ENCODE data around the gene IFT57.
"Not testable (repeated sequence)": the region's sequence is repeated elsewhere in the genome, so short reads cannot be mapped to it uniquely, and the experiment has no call there.

The IFT57 gene

DNA sequence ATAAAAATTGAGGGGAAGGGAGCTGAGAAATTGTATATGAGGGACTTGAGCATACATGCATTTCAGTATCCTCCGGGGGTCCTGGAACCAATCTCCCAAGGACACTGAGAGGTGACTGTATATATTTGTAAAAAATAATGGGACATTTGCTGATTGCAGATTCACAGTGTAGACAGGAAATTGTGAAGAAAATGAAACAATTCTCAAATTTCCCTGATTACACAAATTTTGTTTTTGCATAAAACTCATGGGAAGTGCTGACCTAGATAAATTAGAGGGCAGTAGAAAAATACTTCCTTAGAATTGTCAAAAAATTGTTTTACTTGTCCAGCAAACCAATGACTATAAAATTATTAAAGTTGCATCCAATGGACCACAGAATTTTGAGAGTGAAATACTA, 64.0 kb downstream of the IFT57 start:
- no peak for DNase-seq

DNA sequence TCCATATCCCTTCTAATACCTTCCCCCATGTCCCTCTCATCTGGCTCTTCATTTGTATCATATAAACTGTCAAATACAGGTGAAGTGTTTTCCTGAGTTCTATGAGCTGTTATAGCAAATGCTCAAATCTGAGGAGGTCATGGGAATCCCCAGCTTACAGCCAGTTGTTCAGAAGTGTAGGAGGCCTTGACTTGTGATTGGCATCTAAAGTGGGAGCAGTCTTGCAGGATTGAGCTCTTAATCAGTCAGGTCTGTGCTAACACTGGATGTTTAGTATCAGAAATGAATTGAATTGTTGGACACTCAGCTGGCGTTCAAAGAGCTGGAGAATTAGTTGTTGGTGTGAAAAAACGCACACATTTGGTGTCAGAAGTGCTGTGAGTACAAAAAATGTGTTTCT, 65.0 kb downstream of the IFT57 start:
- DNase-seq, result no peak

DNA sequence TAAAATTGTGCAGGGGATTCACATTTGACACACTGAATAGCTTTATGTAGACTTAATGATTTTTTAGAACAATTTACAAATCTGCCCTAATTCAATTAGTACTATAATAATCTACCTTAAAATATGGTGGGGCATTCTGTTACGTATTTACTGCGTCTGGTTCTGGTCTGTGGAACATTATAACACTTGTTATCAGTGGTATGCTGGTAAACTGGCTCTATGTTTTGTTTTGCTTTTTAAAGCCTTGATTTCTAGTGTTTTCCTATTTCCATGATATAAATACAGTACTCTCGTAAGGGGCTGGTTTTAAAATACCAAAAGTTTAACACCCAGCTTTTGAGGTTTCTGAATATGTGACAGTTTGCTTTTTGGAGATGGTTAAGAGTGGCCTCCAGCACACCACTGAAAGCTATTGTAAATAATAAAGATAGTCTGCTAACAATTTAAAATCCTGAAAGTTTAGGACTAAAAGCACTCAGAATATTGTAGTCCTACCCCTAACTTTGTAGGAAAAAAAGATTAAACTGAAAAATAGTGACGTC, 65.8 kb downstream of the IFT57 start:
- DNase-seq, result no peak

DNA sequence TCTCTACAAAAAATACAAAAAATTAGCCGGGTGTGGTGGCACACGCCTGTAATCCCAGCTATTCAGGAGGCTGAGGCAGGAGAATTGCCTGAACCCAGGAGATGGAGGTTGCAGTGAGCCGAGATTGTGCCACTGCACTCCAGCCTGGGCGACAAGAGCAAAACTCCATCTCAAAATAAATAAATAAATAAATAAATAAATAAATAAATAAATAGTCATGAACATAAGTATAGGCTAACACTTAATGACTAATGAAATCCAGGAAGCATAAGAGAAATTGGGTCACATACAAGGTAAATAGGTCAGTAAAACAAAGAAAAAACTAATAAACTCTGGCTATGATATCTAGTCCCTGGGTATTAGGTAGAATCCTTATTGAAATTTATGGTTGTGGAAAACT, 66.6 kb downstream of the IFT57 start:
- DNase-seq, result not testable (repeated sequence)

DNA sequence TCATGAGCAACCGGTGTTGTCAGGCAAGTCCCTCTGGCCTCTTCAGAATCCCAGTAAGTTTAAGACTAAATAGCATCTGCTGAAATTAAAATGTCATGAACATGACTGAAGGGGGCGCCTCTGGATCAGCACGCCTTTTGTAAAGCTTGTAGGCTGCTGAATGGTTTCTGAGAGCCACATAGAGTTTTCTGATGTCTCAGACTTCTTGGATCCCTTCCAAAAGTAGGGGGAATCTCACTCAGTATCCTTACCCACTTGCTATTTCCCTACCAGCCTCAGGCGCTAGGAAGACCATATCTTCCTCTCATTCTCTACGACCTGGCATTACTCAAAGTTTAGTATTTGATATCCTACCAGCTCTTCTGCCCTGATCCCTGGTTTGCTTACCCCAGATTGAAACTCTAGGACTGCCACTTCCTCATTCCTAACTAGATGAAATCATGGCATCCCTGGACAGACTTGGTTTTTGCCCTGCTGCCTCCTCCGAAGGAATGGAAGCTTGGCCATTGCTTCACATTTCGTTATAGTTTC, 68.7 kb downstream of the IFT57 start:
- DNase-seq, result peak; percentile 66

DNA sequence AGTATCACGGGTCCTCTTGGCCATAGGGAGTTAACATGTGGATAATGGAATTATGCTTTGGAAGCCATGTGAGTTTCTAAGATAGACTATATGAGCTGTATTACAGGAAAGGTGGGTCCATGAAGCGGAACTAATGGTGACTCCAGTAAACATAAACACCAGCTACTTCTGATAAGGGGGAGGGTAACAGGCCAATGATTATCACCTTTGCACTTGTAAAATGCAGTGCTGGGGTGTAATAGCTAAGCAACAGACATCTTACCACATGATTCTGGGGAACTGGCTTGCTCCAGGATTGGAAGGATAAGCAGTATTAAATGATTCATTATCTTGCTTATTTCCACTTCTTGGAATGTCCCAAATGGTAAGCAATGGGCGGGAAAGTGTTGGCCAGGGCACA, 70.0 kb downstream of the IFT57 start:
- DNase-seq, result no peak

DNA sequence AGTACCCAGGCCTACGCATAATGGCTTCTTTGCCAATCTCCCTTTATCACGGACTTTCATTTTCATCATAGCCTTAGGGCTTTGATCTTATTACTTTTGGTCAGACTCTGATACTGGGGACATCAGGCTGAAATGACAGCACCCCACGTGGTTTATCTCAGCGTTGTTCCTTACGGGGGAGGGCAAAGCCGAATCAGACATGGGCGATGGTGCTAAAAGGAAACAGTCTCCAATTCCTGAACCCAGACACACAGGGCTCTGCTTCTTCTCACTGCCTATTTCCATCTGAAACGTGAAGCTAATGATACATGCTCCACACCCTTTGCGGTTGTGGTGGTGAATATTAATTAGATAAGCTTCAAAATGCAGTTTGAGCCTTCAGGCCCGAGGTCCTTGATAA, 72.0 kb downstream of the IFT57 start:
- DNase-seq, result no peak

DNA sequence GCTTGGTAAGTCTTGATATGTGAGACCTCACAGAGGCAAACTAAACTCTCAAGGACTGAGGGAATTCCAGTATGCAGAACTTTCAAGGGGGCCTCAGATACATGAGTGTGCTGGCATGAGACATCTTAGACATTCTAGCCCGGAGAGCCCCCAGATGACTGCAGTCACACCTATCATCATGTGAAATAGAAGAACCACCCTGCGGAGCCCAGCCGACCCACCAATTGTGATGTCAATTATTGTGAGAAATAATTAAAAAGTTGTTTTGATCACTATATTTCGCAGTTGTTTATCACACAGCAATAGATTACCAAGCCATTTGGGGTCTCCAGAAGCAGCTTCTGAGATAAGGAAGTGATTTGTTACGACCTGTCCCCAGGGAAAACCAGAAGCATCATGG, 76.1 kb downstream of the IFT57 start:
- DNase-seq, result no peak

DNA sequence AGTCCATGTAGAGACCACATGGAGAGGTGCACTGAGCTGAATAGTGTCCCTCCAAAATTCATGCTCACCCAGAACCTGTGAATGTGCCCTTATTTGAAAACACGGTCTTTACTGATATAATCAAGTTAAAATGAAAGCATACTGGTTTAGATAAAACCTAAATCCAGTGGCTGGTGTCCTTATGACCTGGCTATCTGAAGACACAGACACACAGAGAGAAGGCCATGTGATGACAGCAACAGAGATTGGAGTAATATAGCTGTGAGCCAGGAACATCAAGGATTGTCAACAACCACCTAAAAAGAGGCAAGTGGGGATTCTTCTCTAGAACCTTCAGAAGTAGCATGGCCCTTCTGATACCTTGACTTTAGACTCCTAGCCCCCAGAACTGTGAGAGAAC, 76.6 kb downstream of the IFT57 start:
- no peak for DNase-seq

DNA sequence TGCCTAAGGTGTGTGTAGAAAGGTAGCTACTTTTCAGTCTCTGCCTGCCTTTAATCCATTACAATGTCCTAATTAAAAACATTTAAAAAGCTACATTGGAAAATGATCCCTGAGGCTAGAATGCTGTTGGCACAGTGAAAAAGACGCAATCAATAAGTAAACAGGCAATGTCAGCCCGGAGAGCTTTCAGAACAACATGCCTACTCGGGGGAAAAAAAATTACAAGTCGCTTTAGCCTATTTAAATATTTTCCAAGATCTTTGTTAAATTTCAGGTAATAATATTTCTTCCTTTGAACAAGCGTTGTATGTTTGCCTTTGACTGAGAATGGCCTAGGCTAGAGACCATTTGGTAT, 84.8 kb downstream of the IFT57 start:
- DNase-seq, result no peak

DNA sequence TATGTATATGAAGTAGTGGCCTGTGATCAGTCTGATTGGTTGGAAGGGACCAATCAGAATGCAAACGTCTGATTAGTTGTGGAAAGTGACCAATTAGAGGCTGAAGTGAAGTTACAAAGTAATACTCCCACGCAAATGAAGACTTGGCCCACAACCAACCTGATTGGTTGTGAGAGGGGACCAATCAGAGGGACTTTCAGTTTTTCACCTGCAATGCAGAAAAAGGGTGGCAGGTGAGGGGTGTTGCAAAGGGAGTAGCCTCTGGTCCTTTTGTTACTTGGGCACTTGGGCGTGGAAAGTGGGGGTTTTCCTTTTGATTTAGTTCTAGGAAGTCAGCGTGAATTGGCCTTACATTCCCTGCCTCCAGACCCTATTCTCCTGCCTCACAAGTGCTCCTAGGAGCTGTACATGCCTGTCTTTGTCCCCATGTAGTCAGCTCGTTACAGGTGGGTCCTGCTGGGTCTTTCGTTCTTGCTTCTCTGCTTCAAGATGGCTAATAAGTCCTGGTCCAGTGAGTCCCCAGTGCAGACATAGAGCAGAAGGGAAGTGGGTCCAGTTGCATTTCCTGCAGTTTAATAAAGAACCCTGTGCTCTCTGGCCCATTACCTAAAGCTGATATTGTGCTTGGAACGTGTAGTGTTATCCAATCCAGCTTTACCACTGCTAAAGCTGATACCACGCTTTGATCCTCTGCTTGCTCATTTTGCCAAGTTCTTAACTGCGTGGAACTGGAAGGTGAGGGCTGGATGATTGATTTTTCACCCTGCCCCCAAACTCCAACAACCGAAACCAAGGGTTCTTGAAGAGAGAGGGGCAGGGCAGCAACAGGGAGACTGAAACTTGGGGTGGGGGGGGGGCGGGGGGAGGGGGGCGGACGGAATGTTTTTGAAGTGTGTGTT, 85.4 kb downstream of the IFT57 start:
- DNase-seq, result no peak

DNA sequence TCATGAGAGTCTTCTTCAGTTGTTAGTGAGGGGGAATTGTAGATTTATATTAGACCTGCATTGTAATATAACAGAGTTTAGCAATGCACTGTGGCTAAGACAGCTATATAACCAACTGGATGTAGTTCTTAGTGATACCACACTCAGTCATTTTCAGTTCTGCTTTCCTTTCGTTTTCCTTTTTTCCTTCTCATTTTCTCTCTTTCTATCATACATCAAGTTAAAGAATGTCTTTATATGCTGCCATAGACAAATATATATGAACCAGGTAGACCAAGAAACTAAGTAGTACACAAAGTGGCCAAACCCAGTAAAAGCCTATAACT, 87.7 kb downstream of the IFT57 start:
- no peak for DNase-seq

DNA sequence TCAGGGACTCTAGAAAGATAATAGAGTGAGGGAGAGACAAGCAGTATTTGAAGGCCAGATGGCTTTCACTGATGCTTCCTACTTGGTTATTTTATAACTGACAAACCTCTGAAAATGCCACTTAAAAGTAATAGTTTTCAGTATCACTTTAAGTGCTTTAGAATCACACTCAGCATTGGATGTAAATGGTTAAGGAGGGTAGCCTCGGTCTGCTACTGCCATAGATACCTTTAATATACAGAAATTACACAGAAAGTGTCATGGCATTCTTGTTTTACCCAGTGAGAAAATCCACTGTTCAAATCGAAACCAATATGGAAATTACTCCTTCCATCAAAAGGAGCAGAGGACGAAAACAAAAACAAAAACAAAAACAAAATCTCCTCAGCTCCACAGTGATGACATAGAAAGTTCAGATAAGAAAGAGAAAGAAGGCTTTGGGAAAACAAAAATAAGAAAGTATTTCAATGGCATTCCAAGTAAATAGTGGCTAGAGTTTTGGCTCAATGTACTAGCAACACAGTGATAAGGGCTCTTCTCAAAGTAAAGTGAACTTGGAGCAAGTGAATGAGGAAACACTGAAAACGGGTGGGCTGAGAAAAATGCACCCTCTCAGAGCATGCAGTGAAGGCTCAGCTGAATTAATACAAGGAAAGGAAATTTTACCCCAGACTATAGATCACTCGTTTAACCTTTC, 88.2 kb downstream of the IFT57 start:
- no peak for DNase-seq

DNA sequence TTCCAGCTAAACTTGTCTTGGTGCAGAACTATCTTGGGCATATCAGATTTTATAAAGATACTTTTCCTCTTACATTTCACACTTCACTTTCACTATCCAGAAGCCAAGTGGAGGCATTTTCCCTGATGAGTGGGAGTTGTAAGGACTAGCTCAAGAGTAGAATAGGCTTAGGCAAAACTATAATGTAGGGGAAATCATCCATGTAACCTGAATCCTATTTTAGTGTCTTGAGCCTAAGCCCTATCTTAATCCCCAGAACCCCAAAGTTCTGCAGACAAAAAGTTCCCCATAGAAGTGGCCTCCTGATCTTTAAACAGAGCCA, 89.2 kb downstream of the IFT57 start:
- peak; percentile 3 for DNase-seq

DNA sequence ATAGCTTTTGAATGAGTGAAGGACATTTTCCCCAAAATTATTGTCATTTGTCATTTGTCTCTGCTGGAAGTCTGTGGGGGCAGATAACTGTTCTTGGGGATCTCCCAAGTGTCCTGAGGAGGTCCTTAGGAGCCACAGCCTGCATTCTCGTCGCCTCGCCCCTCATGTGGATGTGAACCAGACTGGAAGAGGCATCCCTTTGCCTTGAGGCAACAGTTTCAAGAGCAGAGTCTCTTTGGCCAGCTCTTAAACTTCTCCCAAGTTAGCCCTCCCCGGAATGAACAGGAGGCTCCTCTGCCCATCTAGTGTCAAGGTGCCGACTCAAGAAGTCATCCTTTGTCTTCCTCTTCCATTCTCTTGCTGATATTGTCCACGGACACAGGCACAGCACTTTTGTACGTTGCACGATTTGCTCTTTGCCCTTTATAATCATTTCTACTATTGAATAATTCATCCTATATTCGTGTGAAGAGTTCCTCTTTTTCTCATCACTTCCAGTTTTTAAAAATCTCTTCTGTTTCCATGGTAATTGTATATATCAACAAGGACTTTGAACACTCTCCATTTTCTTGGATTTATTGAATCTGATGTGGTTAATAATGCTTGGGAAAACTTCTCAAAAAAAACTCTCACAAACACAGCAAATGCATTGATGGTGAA, 90.6 kb downstream of the IFT57 start:
- DNase-seq, result no peak

DNA sequence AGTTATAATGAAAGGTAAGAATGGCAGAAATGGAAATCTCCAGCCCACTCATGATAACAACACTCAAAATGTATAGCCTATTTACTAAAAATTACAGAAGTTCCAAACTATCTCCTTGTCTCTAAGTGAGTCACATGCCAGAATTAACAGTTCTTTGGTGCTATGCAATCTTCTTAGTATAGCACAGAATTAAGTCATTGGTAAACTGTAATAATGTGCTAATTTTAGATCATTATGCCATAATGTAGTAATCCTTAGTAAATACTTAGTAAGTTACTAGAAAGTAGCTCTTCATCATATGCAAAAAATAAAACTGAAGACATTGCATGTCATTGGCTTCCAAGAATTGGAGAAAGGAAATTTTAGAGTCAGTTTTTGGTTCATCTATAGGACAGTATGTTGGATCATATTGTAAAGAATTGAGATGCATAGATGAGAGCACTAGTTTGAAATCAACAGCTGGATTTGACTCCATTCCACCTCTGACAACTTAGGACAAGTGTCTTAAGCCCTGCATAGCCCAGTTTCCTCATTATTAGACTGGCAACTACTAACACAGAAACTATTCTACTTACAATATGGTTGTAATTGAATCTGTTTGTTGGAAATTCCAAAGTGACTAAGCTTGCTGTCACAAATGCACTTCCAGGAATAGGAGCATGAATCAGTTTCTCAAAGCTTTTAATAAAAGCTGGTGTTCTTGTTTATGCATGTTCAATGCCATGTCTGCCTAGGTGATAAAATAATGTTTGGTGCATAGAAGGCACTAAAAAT, 91.3 kb downstream of the IFT57 start:
- peak; percentile 97 for DNase-seq

DNA sequence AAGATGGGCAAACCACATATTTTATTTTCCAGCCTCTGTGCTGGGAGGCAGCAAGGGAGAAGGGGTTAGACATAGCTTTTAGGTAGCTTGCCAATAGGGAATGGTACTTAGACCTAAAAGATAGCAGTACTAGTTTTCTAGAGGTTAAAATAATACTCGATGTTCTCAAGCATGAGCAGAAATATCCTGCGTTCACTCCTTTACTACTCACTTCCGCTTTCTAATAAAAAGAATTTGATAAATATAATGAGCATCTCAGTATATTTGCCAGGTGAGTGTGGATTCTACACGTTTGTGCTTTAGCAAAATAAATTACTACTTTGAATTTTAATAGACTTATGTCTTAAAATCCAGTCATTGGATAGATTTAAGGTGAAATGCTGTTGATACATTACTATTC, 92.0 kb downstream of the IFT57 start:
- no peak for DNase-seq

DNA sequence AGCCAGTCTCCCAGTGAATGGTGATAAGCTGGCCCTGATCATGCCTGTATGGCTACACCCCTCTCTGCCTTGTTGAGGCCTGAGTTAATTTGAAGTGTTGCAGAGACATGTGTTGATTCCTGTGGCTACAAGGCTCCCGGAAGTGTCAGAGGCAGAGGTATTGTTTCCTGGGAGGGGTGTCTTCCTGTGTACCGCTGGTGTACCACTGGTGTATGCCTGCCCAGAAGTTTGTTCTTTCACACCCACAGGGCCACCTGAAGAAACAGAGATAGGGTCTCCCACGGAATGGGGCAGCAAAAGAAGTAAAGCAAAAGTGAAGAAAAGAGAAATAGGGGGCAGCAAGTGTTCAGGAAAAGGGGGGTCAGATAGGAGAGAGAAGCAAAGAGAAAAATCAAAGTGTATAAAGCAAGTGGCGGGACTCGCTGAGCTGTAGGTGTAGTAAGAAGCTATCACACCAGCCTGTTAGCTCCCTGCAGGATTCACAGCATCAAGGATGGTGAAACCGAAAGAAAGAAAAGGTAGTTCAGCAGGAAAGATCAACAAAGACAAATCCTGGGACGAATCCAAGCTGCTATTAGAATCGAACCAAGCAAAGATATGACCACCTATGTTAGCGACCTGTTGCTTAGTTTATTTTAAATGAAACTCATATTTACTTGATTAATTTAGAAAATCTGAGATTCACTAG, 94.8 kb downstream of the IFT57 start:
- DNase-seq, result no peak

DNA sequence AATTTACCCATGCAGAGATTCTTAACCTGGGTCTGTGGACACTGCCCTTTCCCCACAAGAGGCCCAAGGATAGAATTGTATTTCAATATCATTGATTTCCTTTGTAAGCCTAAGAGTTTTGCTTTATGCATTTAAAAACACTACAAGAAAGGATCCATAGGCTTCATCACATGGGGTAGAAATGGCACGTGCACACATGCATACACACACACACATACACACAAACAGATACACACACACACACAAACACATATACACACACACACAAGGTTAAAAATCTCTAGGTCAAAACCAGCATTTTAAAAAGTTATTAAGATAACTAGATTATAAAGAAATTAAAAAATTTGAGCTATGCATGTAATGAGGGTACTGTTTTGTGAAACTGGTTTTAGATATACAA, 95.9 kb downstream of the IFT57 start:
- DNase-seq, result no peak

DNA sequence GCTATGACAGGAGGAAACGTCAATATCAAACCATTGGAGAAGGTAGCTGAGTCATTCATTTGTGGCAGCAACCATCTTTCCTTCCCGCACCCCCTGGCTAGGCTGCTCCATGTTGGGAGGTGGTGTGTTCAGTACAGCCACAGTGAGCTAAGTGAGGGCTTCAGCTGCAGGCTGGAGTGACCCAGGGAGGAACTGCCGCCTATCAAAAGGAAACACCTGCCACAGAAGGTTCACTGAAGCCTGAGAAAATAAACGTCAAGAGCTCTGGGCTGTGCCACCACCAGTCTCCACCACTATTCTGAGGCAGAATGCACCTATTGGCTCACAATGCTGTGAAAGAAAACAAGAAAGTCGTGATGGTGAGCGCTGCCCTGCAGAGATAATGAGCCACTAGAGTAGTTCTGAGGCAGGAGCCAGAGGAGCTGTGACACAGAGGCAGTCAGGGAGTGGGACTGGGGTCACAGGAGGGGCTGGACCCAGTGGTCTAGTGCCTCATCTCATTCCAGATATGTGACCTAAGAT, 96.6 kb downstream of the IFT57 start:
- no peak for DNase-seq

DNA sequence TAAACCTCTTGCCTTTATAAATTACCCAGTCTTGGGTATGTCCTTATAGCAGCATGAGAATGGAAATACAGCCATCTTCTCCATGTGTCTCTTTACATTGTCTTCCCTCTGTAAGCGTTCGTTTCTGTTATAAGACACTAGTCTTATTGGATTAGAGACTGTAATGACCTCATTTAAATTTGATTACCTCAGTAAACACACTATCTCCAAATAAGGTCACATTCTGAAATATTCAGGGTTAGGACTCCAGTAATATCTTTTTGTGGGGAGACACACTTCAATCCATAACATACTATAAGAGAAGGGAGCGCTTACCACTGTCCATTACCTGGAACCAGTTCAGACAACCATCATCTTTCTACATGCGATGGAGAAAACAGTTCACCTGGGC, 97.1 kb downstream of the IFT57 start:
- DNase-seq, result no peak
